Measurements from ENCODE around the gene PDCD11.

The PDCD11 gene

GRCh38 chr10:103417601-103418000 lies 21.2 kb downstream of the PDCD11 start:
- Histone ChIP-seq H3K36me3 (ENCODE audit: control insufficient read depth, insufficient read depth, low read length) (peaks cover 96% of the 10 kb centered on the region), H3K9me3 (ENCODE audit: control insufficient read depth, insufficient read depth, low read length) (no peaks in the 10 kb centered on the region), H3K4me1 (ENCODE audit: control insufficient read depth, insufficient read depth, low read length) (no peaks in the 10 kb centered on the region), H3K9ac (ENCODE audit: low read depth, low read length) (no peak overlapping the region), H3K4me3 (ENCODE audit: low read depth, low read length) (no peak overlapping the region), H3K27me3 (ENCODE audit: control insufficient read depth, insufficient read depth, low read length) (no peaks in the 10 kb centered on the region), H3K27ac (ENCODE audit: low read depth, low read length) (no peak overlapping the region)

- Histone ChIP-seq H3K9me3 (ENCODE audit: control insufficient read depth, insufficient read depth, low read length) (no peaks in the 10 kb centered on the region), H3K36me3 (ENCODE audit: control insufficient read depth, insufficient read depth, low read length) (peaks cover 96% of the 10 kb centered on the region), H3K4me1 (ENCODE audit: control insufficient read depth, insufficient read depth, low read length) (no peaks in the 10 kb centered on the region), H3K4me3 (ENCODE audit: low read depth, low read length) (no peak overlapping the region), H3K27ac (ENCODE audit: low read depth, low read length) (no peak overlapping the region), H3K27me3 (ENCODE audit: control insufficient read depth, insufficient read depth, low read length) (no peaks in the 10 kb centered on the region), H3K9ac (ENCODE audit: low read depth, low read length) (no peak overlapping the region)
These were observed 22.7 kb downstream of the PDCD11 start for GRCh38 chr10:103419101-103419500.

GRCh38 chr10:103423748-103424147 lies 27.3 kb downstream of the PDCD11 start:
- no peaks in the 10 kb centered on the region for H3K9me3 ChIP-seq (ENCODE audit: control insufficient read depth, insufficient read depth, low read length)
- no peak overlapping the region for H3K4me3 ChIP-seq (ENCODE audit: low read depth, low read length)
- H3K9ac ChIP-seq (ENCODE audit: low read depth, low read length) = no peak overlapping the region
- no peak overlapping the region for H3K27ac ChIP-seq (ENCODE audit: low read depth, low read length)
- H3K36me3 ChIP-seq (ENCODE audit: control insufficient read depth, insufficient read depth, low read length) = peaks cover 96% of the 10 kb centered on the region
- H3K4me1 ChIP-seq (ENCODE audit: control insufficient read depth, insufficient read depth, low read length) = no peaks in the 10 kb centered on the region
- no peaks in the 10 kb centered on the region for H3K27me3 ChIP-seq (ENCODE audit: control insufficient read depth, insufficient read depth, low read length)

- H3K9me3 ChIP-seq (ENCODE audit: control insufficient read depth, insufficient read depth, low read length) = no peaks in the 10 kb centered on the region
- H3K36me3 ChIP-seq (ENCODE audit: control insufficient read depth, insufficient read depth, low read length) = peaks cover 99% of the 10 kb centered on the region
- no peak overlapping the region for H3K27ac ChIP-seq (ENCODE audit: low read depth, low read length)
- no peaks in the 10 kb centered on the region for H3K27me3 ChIP-seq (ENCODE audit: control insufficient read depth, insufficient read depth, low read length)
- no peak overlapping the region for H3K4me3 ChIP-seq (ENCODE audit: low read depth, low read length)
- no peak overlapping the region for H3K9ac ChIP-seq (ENCODE audit: low read depth, low read length)
- no peaks in the 10 kb centered on the region for H3K4me1 ChIP-seq (ENCODE audit: control insufficient read depth, insufficient read depth, low read length)
These were observed 31.4 kb downstream of the PDCD11 start for GRCh38 chr10:103427866-103428265.

- no peaks in the 10 kb centered on the region for H3K9me3 ChIP-seq (ENCODE audit: control insufficient read depth, insufficient read depth, low read length)
- H3K27ac ChIP-seq (ENCODE audit: low read depth, low read length) = no peak overlapping the region
- no peaks in the 10 kb centered on the region for H3K4me1 ChIP-seq (ENCODE audit: control insufficient read depth, insufficient read depth, low read length)
- H3K36me3 ChIP-seq (ENCODE audit: control insufficient read depth, insufficient read depth, low read length) = peaks cover 98% of the 10 kb centered on the region
- H3K9ac ChIP-seq (ENCODE audit: low read depth, low read length) = no peak overlapping the region
- H3K27me3 ChIP-seq (ENCODE audit: control insufficient read depth, insufficient read depth, low read length) = no peaks in the 10 kb centered on the region
- H3K4me3 ChIP-seq (ENCODE audit: low read depth, low read length) = no peak overlapping the region
These were observed 32.7 kb downstream of the PDCD11 start for GRCh38 chr10:103428989-103429643.

GRCh38 chr10:103429647-103430046 lies 33.2 kb downstream of the PDCD11 start:
- H3K27ac ChIP-seq (ENCODE audit: low read depth, low read length) = no peak overlapping the region
- H3K27me3 ChIP-seq (ENCODE audit: control insufficient read depth, insufficient read depth, low read length) = no peaks in the 10 kb centered on the region
- H3K4me3 ChIP-seq (ENCODE audit: low read depth, low read length) = no peak overlapping the region
- H3K9me3 ChIP-seq (ENCODE audit: control insufficient read depth, insufficient read depth, low read length) = no peaks in the 10 kb centered on the region
- peaks cover 98% of the 10 kb centered on the region for H3K36me3 ChIP-seq (ENCODE audit: control insufficient read depth, insufficient read depth, low read length)
- H3K4me1 ChIP-seq (ENCODE audit: control insufficient read depth, insufficient read depth, low read length) = no peaks in the 10 kb centered on the region
- no peak overlapping the region for H3K9ac ChIP-seq (ENCODE audit: low read depth, low read length)

GRCh38 chr10:103431902-103432301 lies 35.5 kb downstream of the PDCD11 start:
- Histone ChIP-seq H3K9ac (ENCODE audit: low read depth, low read length) (no peak overlapping the region), H3K4me1 (ENCODE audit: control insufficient read depth, insufficient read depth, low read length) (no peaks in the 10 kb centered on the region), H3K27ac (ENCODE audit: low read depth, low read length) (no peak overlapping the region), H3K9me3 (ENCODE audit: control insufficient read depth, insufficient read depth, low read length) (no peaks in the 10 kb centered on the region), H3K36me3 (ENCODE audit: control insufficient read depth, insufficient read depth, low read length) (peaks cover 97% of the 10 kb centered on the region), H3K4me3 (ENCODE audit: low read depth, low read length) (no peak overlapping the region), H3K27me3 (ENCODE audit: control insufficient read depth, insufficient read depth, low read length) (no peaks in the 10 kb centered on the region)

GRCh38 chr10:103433858-103434257 lies 37.4 kb downstream of the PDCD11 start:
- no peak overlapping the region for H3K4me3 ChIP-seq (ENCODE audit: low read depth, low read length)
- H3K27ac ChIP-seq (ENCODE audit: low read depth, low read length) = no peak overlapping the region
- no peak overlapping the region for H3K9ac ChIP-seq (ENCODE audit: low read depth, low read length)
- no peaks in the 10 kb centered on the region for H3K9me3 ChIP-seq (ENCODE audit: control insufficient read depth, insufficient read depth, low read length)
- peaks cover 95% of the 10 kb centered on the region for H3K36me3 ChIP-seq (ENCODE audit: control insufficient read depth, insufficient read depth, low read length)
- H3K4me1 ChIP-seq (ENCODE audit: control insufficient read depth, insufficient read depth, low read length) = no peaks in the 10 kb centered on the region
- H3K27me3 ChIP-seq (ENCODE audit: control insufficient read depth, insufficient read depth, low read length) = no peaks in the 10 kb centered on the region

GRCh38 chr10:103439776-103440175 lies 43.4 kb downstream of the PDCD11 start:
- no peak overlapping the region for H3K4me3 ChIP-seq (ENCODE audit: low read depth, low read length)
- no peaks in the 10 kb centered on the region for H3K4me1 ChIP-seq (ENCODE audit: control insufficient read depth, insufficient read depth, low read length)
- peaks cover 98% of the 10 kb centered on the region for H3K36me3 ChIP-seq (ENCODE audit: control insufficient read depth, insufficient read depth, low read length)

GRCh38 chr10:103440416-103440815 lies 44.0 kb downstream of the PDCD11 start:
- no peaks in the 10 kb centered on the region for H3K4me1 ChIP-seq (ENCODE audit: control insufficient read depth, insufficient read depth, low read length)
- peaks cover 98% of the 10 kb centered on the region for H3K36me3 ChIP-seq (ENCODE audit: control insufficient read depth, insufficient read depth, low read length)
- H3K9me3 ChIP-seq (ENCODE audit: control insufficient read depth, insufficient read depth, low read length) = no peaks in the 10 kb centered on the region
- no peak overlapping the region for H3K9ac ChIP-seq (ENCODE audit: low read depth, low read length)
- H3K27ac ChIP-seq (ENCODE audit: low read depth, low read length) = peak overlapping the region; percentile 19
- H3K27me3 ChIP-seq (ENCODE audit: control insufficient read depth, insufficient read depth, low read length) = no peaks in the 10 kb centered on the region
- no peak overlapping the region for H3K4me3 ChIP-seq (ENCODE audit: low read depth, low read length)

More at GRCh38 chr10:103439776-103440175, 43.4 kb downstream of the PDCD11 start:
- Histone ChIP-seq H3K27me3 (ENCODE audit: control insufficient read depth, insufficient read depth, low read length) (no peaks in the 10 kb centered on the region), H3K9ac (ENCODE audit: low read depth, low read length) (no peak overlapping the region), H3K9me3 (ENCODE audit: control insufficient read depth, insufficient read depth, low read length) (no peaks in the 10 kb centered on the region), H3K27ac (ENCODE audit: low read depth, low read length) (peak overlapping the region; percentile 19)

- peaks cover 98% of the 10 kb centered on the region for H3K36me3 ChIP-seq (ENCODE audit: control insufficient read depth, insufficient read depth, low read length)
- no peak overlapping the region for H3K27ac ChIP-seq (ENCODE audit: low read depth, low read length)
- H3K9ac ChIP-seq (ENCODE audit: low read depth, low read length) = no peak overlapping the region
These were observed 44.8 kb downstream of the PDCD11 start for GRCh38 chr10:103441206-103441605.

More at GRCh38 chr10:103441206-103441605, 44.8 kb downstream of the PDCD11 start:
- no peaks in the 10 kb centered on the region for H3K9me3 ChIP-seq (ENCODE audit: control insufficient read depth, insufficient read depth, low read length)
- no peaks in the 10 kb centered on the region for H3K4me1 ChIP-seq (ENCODE audit: control insufficient read depth, insufficient read depth, low read length)
- no peak overlapping the region for H3K4me3 ChIP-seq (ENCODE audit: low read depth, low read length)
- H3K27me3 ChIP-seq (ENCODE audit: control insufficient read depth, insufficient read depth, low read length) = no peaks in the 10 kb centered on the region
